Activated CD8-positive, alpha-beta T cell treated with anti-CD3 and anti-CD28 coated beads, Interleukin-2, amount 10 ng/mL, durations not matched to agents 7 days and 5 days (primary cell): ENCODE data around the gene CIAO2A. TPM values are rescaled to one million over a fixed set of nuclear protein-coding genes. Genes with fewer than 3 reads are reported as not detected.
"Not testable (repeated sequence)": the region's sequence is repeated elsewhere in the genome, so short reads cannot be mapped to it uniquely, and the experiment has no call there.

Experiments used
- ATAC-seq: fragments of 150-1000 bp; cut with Tn5 transposase; one replicate; pipeline ENCODE4 v1.10.0; 2021; ENCODE audit warnings: moderate library complexity
- CTCF ChIA-PET: fragments of 350-600 bp; sonication (Branson Sonifier 250); formaldehyde crosslinking; loops from one replicate; lab custom pipeline; 2021; ENCODE audit warnings: antibody characterized with exemption; lab: Charles Lee
- POLR2A ChIA-PET: fragments of 350-600 bp; sonication (Branson Sonifier 250); formaldehyde crosslinking; loops from one replicate; lab custom pipeline; 2021; ENCODE audit warnings: antibody characterized with exemption; lab: Charles Lee
- DNase-seq: peaks from one replicate; pipeline ENCODE4 v3.0.0-alpha.2; 2020
- H3K27ac Mint-ChIP-seq: one replicate; pipeline ENCODE4 v1.8.0; 2021; ENCODE audit warnings: mild to moderate bottlenecking, mixed read lengths
- H3K27me3 Mint-ChIP-seq: one replicate; pipeline ENCODE4 v1.8.0; 2021; ENCODE audit warnings: low read depth, mixed read lengths
- H3K36me3 Mint-ChIP-seq: one replicate; pipeline ENCODE4 v1.8.0; 2021; ENCODE audit warnings: low read depth, mixed read lengths
- H3K4me1 Mint-ChIP-seq: one replicate; pipeline ENCODE4 v1.8.0; 2021; ENCODE audit warnings: low read depth, mixed read lengths
- H3K4me3 Mint-ChIP-seq: one replicate; pipeline ENCODE4 v1.8.0; 2021; ENCODE audit warnings: mild to moderate bottlenecking, mixed read lengths
- H3K9me3 Mint-ChIP-seq: one replicate; pipeline ENCODE4 v1.8.0; 2022; ENCODE audit warnings: mixed read lengths; ENCODE audit not compliant: insufficient read depth
- total RNA-seq, 2 experiments: library from RNA; stranded (reverse); gene quantifications; one replicate each; pipeline ENCODE4 v1.2.3, GENCODE V29; 2021

The CIAO2A gene
- total RNA-seq, 2 experiments from 2014 or later: 78.7 to 80.9 TPM

GRCh38 chr15:64130159-64130558 lies 36.5 kb upstream of the CIAO2A start:
- Mint-ChIP-seq H3K4me1 (no peaks in the 10 kb centered on the region), H3K36me3 (peaks cover 56% of the 10 kb centered on the region), H3K9me3 (no peaks in the 10 kb centered on the region), H3K27ac (no peak overlapping the region), H3K27me3 (no peaks in the 10 kb centered on the region), H3K4me3 (no peak overlapping the region)
- ATAC-seq (no peak), DNase-seq (no peak)
- ChIA-PET CTCF (interaction anchor here (1.0 kb wide), 2 partner anchors 12 to 19 kb away, joined by 3 read pairs; no protein-coding TSS in a partner anchor), POLR2A (no interaction called here)

DNA sequence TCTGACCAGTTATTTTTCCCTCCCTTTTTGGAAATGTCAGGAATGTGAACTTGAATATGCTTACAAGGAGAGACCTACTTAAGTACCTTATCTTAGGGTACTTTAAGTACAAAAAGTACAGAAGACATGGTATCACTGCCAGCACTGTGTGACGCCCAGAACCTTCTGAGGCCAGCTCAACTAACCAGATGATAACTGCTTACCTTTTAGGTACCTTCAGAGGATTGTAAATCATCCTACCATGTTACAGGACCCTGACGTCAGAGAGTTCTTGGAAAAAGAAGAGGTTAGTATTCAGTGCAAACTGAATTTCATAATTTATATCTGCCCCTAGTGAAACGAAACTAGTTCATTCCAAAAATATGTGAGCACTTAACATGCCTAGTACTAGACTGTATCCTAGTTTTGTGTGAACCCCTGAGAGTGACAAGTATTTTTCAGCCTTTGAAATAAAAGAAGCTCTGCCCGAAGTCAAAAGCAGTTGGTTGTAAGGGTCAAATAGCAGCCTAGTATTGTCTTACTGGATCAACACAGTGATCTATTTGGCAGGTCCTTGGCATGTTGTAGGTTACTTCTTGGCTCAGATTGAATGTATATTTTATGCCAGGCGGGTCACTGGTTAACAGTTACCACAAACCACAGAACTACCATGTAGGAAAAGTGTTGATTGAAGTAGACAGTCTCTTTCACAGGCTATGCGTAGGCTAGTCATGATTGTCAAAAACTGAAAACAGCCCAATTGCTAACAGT lies 34.1 kb upstream of the CIAO2A start:
- Mint-ChIP-seq H3K27me3 (no peaks in the 10 kb centered on the region), H3K27ac (no peak overlapping the region), H3K4me1 (no peaks in the 10 kb centered on the region), H3K9me3 (no peaks in the 10 kb centered on the region), H3K4me3 (no peak overlapping the region), H3K36me3 (peaks cover 57% of the 10 kb centered on the region)
- ATAC-seq (no peak), DNase-seq (no peak)
- CTCF ChIA-PET: no interaction called here
- POLR2A ChIA-PET: no interaction called here

GRCh38 chr15:64125978-64126377 lies 32.3 kb upstream of the CIAO2A start:
- Mint-ChIP-seq H3K27me3 (no peaks in the 10 kb centered on the region), H3K4me3 (no peak overlapping the region), H3K36me3 (peaks cover 50% of the 10 kb centered on the region), H3K9me3 (no peaks in the 10 kb centered on the region), H3K27ac (no peak overlapping the region), H3K4me1 (no peaks in the 10 kb centered on the region)
- ChIA-PET POLR2A (no interaction called here), CTCF (interaction anchor here (1.5 kb wide), 2 partner anchors 12 to 27 kb away, joined by 5 to 10 read pairs; no protein-coding TSS in a partner anchor)
- DNase-seq (no peak), ATAC-seq (no peak)

DNA sequence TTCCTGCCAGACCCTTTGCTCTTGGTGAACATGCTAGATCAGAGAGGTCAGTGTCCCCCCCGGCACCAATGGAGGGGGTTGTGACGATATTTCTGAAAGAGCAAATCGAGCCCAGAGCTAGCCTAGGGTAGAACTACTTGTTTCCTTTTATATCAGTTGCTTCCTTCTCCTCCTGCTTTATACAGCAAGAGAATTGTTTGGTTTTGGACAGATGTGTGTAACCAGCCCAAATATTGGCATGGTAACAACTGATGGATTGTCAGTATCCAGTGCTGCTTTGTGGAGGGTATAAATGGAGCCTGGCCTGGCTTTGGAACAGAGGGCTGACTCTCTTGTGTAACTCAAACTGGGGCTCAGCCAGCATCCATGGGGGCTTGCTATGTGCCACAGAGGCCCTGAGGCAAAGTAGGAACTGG lies 29.3 kb upstream of the CIAO2A start:
- Mint-ChIP-seq H3K4me1 (peaks cover under 1% of the 10 kb centered on the region), H3K9me3 (no peaks in the 10 kb centered on the region), H3K36me3 (peaks cover 56% of the 10 kb centered on the region), H3K4me3 (no peak overlapping the region), H3K27me3 (no peaks in the 10 kb centered on the region), H3K27ac (no peak overlapping the region)
- no peak for ATAC-seq
- ChIA-PET POLR2A (interaction anchor here (0.8 kb wide), 1 partner anchor 28 kb away, joined by 3 read pairs; the partner anchor contains the start of gene SNX22), CTCF (interaction anchor here (1.7 kb wide), 1 partner anchor 31 kb away, joined by 6 read pairs; no protein-coding TSS in a partner anchor)
- no peak for DNase-seq

- ATAC-seq (no peak), DNase-seq (no peak)
- CTCF ChIA-PET: interaction anchor here (1.7 kb wide), 1 partner anchor 31 kb away, joined by 6 read pairs; no protein-coding TSS in a partner anchor
- POLR2A ChIA-PET: interaction anchor here (0.5 to 0.8 kb wide), 3 partner anchors 12 to 1173 kb away, joined by 3 read pairs; partner anchors contain the start of gene SNX22
- Mint-ChIP-seq H3K4me3 (no peak overlapping the region), H3K36me3 (peaks cover 54% of the 10 kb centered on the region), H3K27ac (no peak overlapping the region), H3K4me1 (peaks cover 4% of the 10 kb centered on the region), H3K9me3 (no peaks in the 10 kb centered on the region), H3K27me3 (no peaks in the 10 kb centered on the region)
Observed at GRCh38 chr15:64122444-64122843, 28.8 kb upstream of the CIAO2A start.

- POLR2A ChIA-PET: no interaction called here
- Mint-ChIP-seq H3K27me3 (no peaks in the 10 kb centered on the region), H3K36me3 (peaks cover 51% of the 10 kb centered on the region), H3K4me3 (no peak overlapping the region), H3K27ac (no peak overlapping the region), H3K4me1 (peaks cover 4% of the 10 kb centered on the region), H3K9me3 (no peaks in the 10 kb centered on the region)
- CTCF ChIA-PET: interaction anchor here (1.7 kb wide), 1 partner anchor 32 kb away, joined by 6 read pairs; no protein-coding TSS in a partner anchor
- DNase-seq: no peak
- no peak for ATAC-seq
Observed at GRCh38 chr15:64121614-64122013, 28.0 kb upstream of the CIAO2A start.

- H3K27ac Mint-ChIP-seq, H3K27me3 Mint-ChIP-seq, ATAC-seq, DNase-seq, H3K4me3 Mint-ChIP-seq, POLR2A ChIA-PET, H3K9me3 Mint-ChIP-seq, CTCF ChIA-PET, H3K4me1 Mint-ChIP-seq: not testable (repeated sequence)
- H3K36me3 Mint-ChIP-seq: peaks cover 47% of the 10 kb centered on the region
Observed at GRCh38 chr15:64120322-64120721, 26.7 kb upstream of the CIAO2A start.

DNA sequence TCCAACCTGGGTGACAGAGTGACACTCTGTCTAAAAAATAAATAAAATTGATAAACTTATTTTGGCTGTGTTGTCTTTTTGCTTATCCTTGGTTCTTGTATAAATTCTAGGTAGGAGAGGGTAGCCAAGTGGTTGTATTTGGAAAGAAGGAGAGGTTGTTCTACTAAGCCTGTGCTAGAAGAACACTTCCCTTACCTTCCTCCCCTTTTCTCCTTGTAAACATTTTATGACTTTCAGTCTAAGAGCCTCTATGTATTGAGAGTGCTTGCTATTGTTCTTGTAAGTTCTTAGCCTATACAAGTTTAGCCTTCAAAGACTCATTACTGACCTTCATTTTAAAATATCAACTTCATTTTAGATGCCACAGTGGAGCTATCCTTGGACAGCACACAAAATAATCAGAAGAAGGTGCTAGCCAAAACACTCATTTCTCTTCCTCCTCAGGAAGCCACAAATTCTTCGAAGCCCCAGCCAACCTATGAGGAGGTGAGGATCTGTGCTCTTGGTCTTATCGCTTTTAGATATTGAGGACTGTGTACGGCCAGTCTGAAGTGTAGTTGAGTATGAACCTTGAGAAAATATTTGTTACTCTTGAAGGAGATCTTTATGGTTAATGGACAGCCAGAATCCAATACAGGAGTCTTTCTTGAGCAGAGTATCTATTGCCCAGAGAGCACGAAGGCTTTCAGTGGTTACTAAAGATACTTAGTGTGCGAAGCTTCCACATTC lies 24.3 kb upstream of the CIAO2A start:
- Mint-ChIP-seq H3K4me3 (no peak overlapping the region), H3K36me3 (peaks cover 48% of the 10 kb centered on the region), H3K4me1 (peaks cover 4% of the 10 kb centered on the region), H3K27me3 (no peaks in the 10 kb centered on the region), H3K27ac (peak overlapping the region; percentile 13), H3K9me3 (no peaks in the 10 kb centered on the region)
- no peak for ATAC-seq
- POLR2A ChIA-PET: no interaction called here
- CTCF ChIA-PET: interaction anchor here (0.8 to 1.9 kb wide), 4 partner anchors 12 to 50 kb away, joined by 3 to 10 read pairs (median 4); no protein-coding TSS in a partner anchor
- DNase-seq: no peak

- Mint-ChIP-seq H3K4me3 (no peak overlapping the region), H3K27ac (peak overlapping the region; percentile 36), H3K9me3 (no peaks in the 10 kb centered on the region), H3K27me3 (no peaks in the 10 kb centered on the region), H3K4me1 (peaks cover 32% of the 10 kb centered on the region), H3K36me3 (peaks cover 34% of the 10 kb centered on the region)
- CTCF ChIA-PET: interaction anchor here (1.7 kb wide), 1 partner anchor 12 kb away, joined by 5 read pairs; no protein-coding TSS in a partner anchor
- DNase-seq: no peak
- POLR2A ChIA-PET: no interaction called here
- ATAC-seq: no peak
Observed at GRCh38 chr15:64112904-64113303, 19.3 kb upstream of the CIAO2A start.

GRCh38 chr15:64112073-64112772 lies 18.6 kb upstream of the CIAO2A start:
- no peaks in the 10 kb centered on the region for H3K27me3 Mint-ChIP-seq
- H3K27ac Mint-ChIP-seq: peak overlapping the region; percentile 36
- POLR2A ChIA-PET: interaction anchor here (0.7 kb wide), 1 partner anchor 19 kb away, joined by 3 read pairs; no protein-coding TSS in a partner anchor
- ATAC-seq: no peak
- H3K4me1 Mint-ChIP-seq: peaks cover 29% of the 10 kb centered on the region
- H3K36me3 Mint-ChIP-seq: peaks cover 31% of the 10 kb centered on the region
- H3K9me3 Mint-ChIP-seq: no peaks in the 10 kb centered on the region
- H3K4me3 Mint-ChIP-seq: no peak overlapping the region
- no peak for DNase-seq
- CTCF ChIA-PET: interaction anchor here (1.7 kb wide), 1 partner anchor 41 kb away, joined by 7 read pairs; no protein-coding TSS in a partner anchor

- Mint-ChIP-seq H3K4me1 (peaks cover 29% of the 10 kb centered on the region), H3K4me3 (no peak overlapping the region), H3K36me3 (peaks cover 28% of the 10 kb centered on the region), H3K27ac (no peak overlapping the region), H3K9me3 (no peaks in the 10 kb centered on the region), H3K27me3 (no peaks in the 10 kb centered on the region)
- no peak for DNase-seq
- ChIA-PET POLR2A (interaction anchor here (0.7 kb wide), 1 partner anchor 19 kb away, joined by 3 read pairs; no protein-coding TSS in a partner anchor), CTCF (interaction anchor here (0.7 to 1.7 kb wide), 2 partner anchors 18 to 42 kb away, joined by 3 to 7 read pairs; no protein-coding TSS in a partner anchor)
- ATAC-seq: no peak
Observed at GRCh38 chr15:64111679-64112050, 18.0 kb upstream of the CIAO2A start.
